GM04503 (cell line): Measurements from ENCODE around the gene ADARB2.

ENCODE experiments used
- DNase-seq: peaks from one replicate; pipeline ENCODE4 v3.0.0-alpha.2; 2012; ENCODE audit warnings: low read depth

Gene ADARB2

GRCh38 chr10:1154531-1155295, 582.6 kb downstream of the ADARB2 start:
- DNase-seq, result no peak

GRCh38 chr10:1153805-1154351, 583.4 kb downstream of the ADARB2 start:
- DNase-seq, result no peak

GRCh38 chr10:1153251-1153763, 584.0 kb downstream of the ADARB2 start:
- DNase-seq, result no peak

GRCh38 chr10:1152386-1153250, 584.7 kb downstream of the ADARB2 start:
- DNase-seq, result no peak

- DNase-seq, result no peak
Measured at GRCh38 chr10:1151076-1152033, 586.0 kb downstream of the ADARB2 start.

- no peak for DNase-seq
Measured at GRCh38 chr10:1150638-1150955, 586.7 kb downstream of the ADARB2 start.

- DNase-seq, result no peak
Measured at GRCh38 chr10:1149793-1150637, 587.3 kb downstream of the ADARB2 start.

- no peak for DNase-seq
Measured at GRCh38 chr10:1148855-1149605, 588.3 kb downstream of the ADARB2 start.

GRCh38 chr10:1147810-1148209, 589.5 kb downstream of the ADARB2 start:
- no peak for DNase-seq

- no peak for DNase-seq
Measured at GRCh38 chr10:1142596-1142995, 594.7 kb downstream of the ADARB2 start.

GRCh38 chr10:1141701-1142100, 595.6 kb downstream of the ADARB2 start:
- DNase-seq, result no peak

GRCh38 chr10:1141261-1141660, 596.1 kb downstream of the ADARB2 start:
- DNase-seq, result no peak

GRCh38 chr10:1138529-1138928, 598.8 kb downstream of the ADARB2 start:
- no peak for DNase-seq

GRCh38 chr10:1137499-1138163, 599.7 kb downstream of the ADARB2 start:
- DNase-seq, result no peak

GRCh38 chr10:1136268-1136667, 601.1 kb downstream of the ADARB2 start:
- DNase-seq, result no peak

GRCh38 chr10:1134156-1134555, 603.2 kb downstream of the ADARB2 start:
- DNase-seq, result no peak

GRCh38 chr10:1133495-1134045, 603.8 kb downstream of the ADARB2 start:
- DNase-seq, result no peak

- DNase-seq, result no peak
Measured at GRCh38 chr10:1132584-1132983, 604.7 kb downstream of the ADARB2 start.
